Lower leg skin (tissue), 4 donors: ENCODE data around the gene TRMT10C. TPM values are rescaled to one million over a fixed set of nuclear protein-coding genes. Genes with fewer than 3 reads are reported as not detected.
"Not testable (repeated sequence)": the region's sequence is repeated elsewhere in the genome, so short reads cannot be mapped to it uniquely, and the experiment has no call there.

Experiments used
- DNase-seq, 2 donors: peaks; one replicate each; pipeline ENCODE4 v3.0.0-alpha.2; 2019; ENCODE audit warnings: low spot score in 2 of 2
- H3K4me3 ChIP-seq: fragments of 200-600 bp; sonication (generic); 2 replicates; pipeline ENCODE4 v1.5.1; 2017; ENCODE audit warnings: mild to moderate bottlenecking, low read depth; ENCODE audit not compliant: poor library complexity, severe bottlenecking
- CTCF ChIP-seq, 3 donors: fragments of 450-650 bp; IDR thresholded peaks; one replicate each; pipeline ENCODE4 v1.5.1; 2016; ENCODE audit warnings: antibody characterized with exemption in 3 of 3, mild to moderate bottlenecking in 3 of 3, moderate library complexity in 2 of 3
- POLR2A ChIP-seq, 2 donors: fragments of 450-650 bp; IDR thresholded peaks; one replicate each; pipeline ENCODE4 v1.6.1; 2016 to 2017; ENCODE audit warnings: antibody characterized with exemption in 2 of 2, mild to moderate bottlenecking in 1 of 2, moderate library complexity in 1 of 2
- WGBS, 2 donors: methylation state at CpG; one replicate each; pipeline ENCODE4 v1.1.5; 2018; 5-methylcytosine and 5-hydroxymethylcytosine counted together
- intact Hi-C: fragments of 100-400 bp; cut with DNase I; formaldehyde crosslinking; loops from one replicate; pipeline ENCODE4 v1.15.0; 2023; ENCODE audit warnings: low total_unique reads
- total RNA-seq, 4 donors: library from RNA; depleted of rRNA; stranded (reverse); fragments of >200 nt; gene quantifications; one replicate each; pipeline ENCODE4 v1.1.0, GENCODE V29; 2016

Gene TRMT10C
- total RNA-seq, 4 donors from 2014 or later = 14.3 to 22.3 (median 20.4) TPM

- TF ChIP-seq CTCF (IDR thresholded peaks at IDR 0.05) = no peak
- TF ChIP-seq POLR2A (IDR thresholded peaks at IDR 0.05) = no peak
- intact Hi-C loops = no loop called here
- 86 to 100% methylated on average over 1 of the region's 1 CpG for WGBS, 2 donors
- no peak for DNase-seq
- H3K4me3 ChIP-seq = no peak overlapping the region
These were observed 25.4 kb upstream of the TRMT10C start for GRCh38 chr3:101536266-101536665.

GRCh38 chr3:101536955-101537354 lies 24.7 kb upstream of the TRMT10C start:
- H3K4me3 ChIP-seq, intact Hi-C loops, DNase-seq: not testable (repeated sequence)
- 68 to 87% methylated on average over 1 of the region's 1 CpG for WGBS, 2 donors

DNA sequence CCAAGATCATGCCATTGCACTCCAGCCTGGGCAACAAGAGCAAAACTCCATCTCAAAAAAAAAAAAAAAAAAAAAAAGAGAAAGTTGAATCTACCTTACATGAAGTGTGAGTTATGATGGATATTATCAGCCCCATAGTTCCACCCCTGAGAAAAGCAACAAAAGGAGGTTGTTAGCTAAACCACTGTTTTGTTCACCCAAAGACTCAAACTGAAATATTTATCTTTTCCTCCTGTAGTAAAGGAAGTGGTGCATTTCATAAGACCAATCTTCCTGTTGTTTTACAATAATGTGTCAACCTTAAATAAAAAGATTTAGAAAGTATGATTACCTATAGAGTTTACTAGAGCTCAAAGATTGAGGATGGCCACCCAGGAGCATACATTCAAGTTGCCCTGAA lies 18.7 kb upstream of the TRMT10C start:
- H3K4me3 ChIP-seq = no peak overlapping the region
- TF ChIP-seq POLR2A (IDR thresholded peaks at IDR 0.05) = no peak
- TF ChIP-seq CTCF (IDR thresholded peaks at IDR 0.05) = no peak
- intact Hi-C loops = no loop called here
- DNase-seq = no peak

- TF ChIP-seq CTCF (IDR thresholded peaks at IDR 0.05) (no peak), POLR2A (IDR thresholded peaks at IDR 0.05) (no peak)
- DNase-seq = no peak
- intact Hi-C loops = no loop called here
- WGBS, 2 donors = 67 to 73% methylated on average over 1 of the region's 1 CpG
- H3K4me3 ChIP-seq = no peak overlapping the region
These were observed 17.4 kb upstream of the TRMT10C start for GRCh38 chr3:101544161-101544850.

DNA sequence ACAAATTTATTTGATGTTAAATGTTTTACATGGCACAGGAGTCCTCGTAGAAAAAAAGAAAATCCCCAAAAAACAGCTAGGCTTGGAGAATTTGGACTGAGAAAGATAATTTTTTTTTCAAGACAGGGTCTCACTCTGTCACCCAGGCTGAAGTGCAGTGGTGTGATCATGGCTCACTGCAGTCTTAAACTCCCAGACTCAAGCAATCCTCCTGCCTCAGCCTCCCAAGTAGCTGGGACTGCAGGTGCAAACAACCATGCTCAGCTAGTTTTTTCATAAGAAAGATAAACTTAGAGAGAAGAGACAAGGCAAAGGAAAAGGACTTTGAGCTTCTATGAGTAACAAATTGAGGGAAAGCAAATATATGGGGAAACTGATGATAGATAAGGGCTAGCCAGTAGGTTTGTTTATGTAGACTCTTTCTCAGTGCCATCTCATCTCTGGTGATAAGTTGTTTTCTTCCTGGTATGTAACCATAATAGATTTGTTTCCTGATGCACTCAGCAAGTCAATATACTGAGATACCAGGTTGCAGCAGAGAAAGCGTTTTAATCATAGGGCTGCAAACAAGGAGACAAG lies 13.1 kb upstream of the TRMT10C start:
- no peak overlapping the region for H3K4me3 ChIP-seq
- no peak for DNase-seq
- intact Hi-C loops = no loop called here
- no peak for TF ChIP-seq CTCF (IDR thresholded peaks at IDR 0.05)
- TF ChIP-seq POLR2A (IDR thresholded peaks at IDR 0.05) = no peak
- WGBS, 2 donors = 74 to 81% methylated on average over 2 of the region's 2 CpGs

- 65 to 67% methylated on average over 1 of the region's 1 CpG for WGBS, 2 donors
- TF ChIP-seq CTCF (IDR thresholded peaks at IDR 0.05) = no peak
- no peak for TF ChIP-seq POLR2A (IDR thresholded peaks at IDR 0.05)
- no peak overlapping the region for H3K4me3 ChIP-seq
- intact Hi-C loops = no loop called here
- DNase-seq = no peak
These were observed 12.2 kb upstream of the TRMT10C start for GRCh38 chr3:101549473-101549872.

DNA sequence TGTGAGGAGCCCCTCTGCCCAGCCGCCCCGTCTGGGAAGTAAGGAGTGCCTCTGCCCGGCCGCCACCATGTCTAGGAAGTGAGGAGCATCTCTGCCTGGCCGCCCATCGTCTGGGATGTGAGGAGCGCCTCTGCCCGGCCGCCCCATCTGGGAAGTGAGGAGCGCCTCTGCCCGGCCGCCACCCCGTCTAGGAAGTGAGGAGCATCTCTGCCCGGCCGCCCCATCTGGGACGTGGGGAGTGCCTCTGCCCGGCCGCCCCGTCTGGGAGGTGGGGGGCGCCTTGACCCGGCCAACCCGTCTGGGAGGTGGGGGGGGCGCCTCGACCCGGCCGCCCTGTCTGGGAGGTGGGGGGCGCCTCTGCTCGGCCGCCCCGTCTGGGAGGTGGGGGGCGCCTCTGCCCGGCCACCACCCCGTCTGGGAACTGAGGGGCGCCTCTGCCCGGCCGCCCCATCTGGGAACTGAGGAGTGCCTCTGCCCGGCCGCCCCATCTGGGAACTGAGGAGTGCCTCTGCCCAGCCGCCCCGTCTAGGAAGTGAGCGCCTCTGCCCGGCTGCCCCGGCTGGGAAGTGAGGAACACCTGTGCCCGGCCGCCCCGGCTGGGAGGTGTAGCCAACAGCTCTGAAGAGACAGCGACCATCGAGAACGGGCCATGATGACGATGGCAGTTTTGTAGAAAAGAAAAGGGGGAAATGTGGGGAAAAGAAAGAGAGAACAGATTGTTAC lies 10.1 kb upstream of the TRMT10C start:
- 93 to 94% methylated on average over 37 to 45 of the region's 50 CpGs for WGBS, 2 donors
- intact Hi-C loops, DNase-seq, H3K4me3 ChIP-seq: not testable (repeated sequence)

DNA sequence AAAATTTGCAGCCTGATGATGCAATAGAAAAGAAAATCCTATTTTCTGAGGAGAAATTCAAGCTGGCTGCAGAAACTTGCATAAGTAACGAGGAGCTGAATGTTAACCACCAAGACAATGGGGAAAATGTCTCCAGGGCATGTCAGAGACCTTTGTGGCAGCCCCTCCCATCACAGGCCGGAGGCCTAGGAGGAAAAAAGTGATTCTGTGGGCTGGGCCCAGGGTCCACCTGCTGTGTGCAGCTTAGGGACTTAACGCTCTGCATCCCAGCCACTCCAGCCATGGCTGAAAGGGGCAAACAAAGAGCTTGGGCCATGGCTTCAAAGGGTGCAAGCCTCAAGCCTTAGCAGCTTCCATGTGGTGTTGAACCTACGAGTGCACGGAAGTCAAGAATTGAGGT lies 8.3 kb upstream of the TRMT10C start:
- intact Hi-C loops, H3K4me3 ChIP-seq, DNase-seq: not testable (repeated sequence)
- WGBS, 2 donors = 76 to 83% methylated on average over 5 of the region's 5 CpGs
